Heart left ventricle (tissue), 16 donors: ENCODE data around the gene ECT2. TPM values are rescaled to one million over a fixed set of nuclear protein-coding genes. Genes with fewer than 3 reads are reported as not detected.
"Not testable (repeated sequence)": the region's sequence is repeated elsewhere in the genome, so short reads cannot be mapped to it uniquely, and the experiment has no call there.

ENCODE experiments used
- ATAC-seq, 4 donors: fragments of 200-7000 bp; cut with Tn5 transposase; one replicate each; pipeline ENCODE4 v1.9.1; 2020 to 2022; ENCODE audit warnings: moderate library complexity in 4 of 4, mild to moderate bottlenecking in 3 of 4, moderate number of reproducible peaks in 1 of 4
- DNase-seq, 5 donors: peaks; one replicate each; pipeline ENCODE4 v3.0.0-alpha.2; 2020
- H3K27ac ChIP-seq, 12 donors: fragments of 200-600 bp; sonication (generic) in 4 of 12; one replicate each; pipeline versions ENCODE4 v1.5.0 to v1.8.0; 2016 to 2022; ENCODE audit warnings: mild to moderate bottlenecking in 2 of 12
- H3K27me3 ChIP-seq, 9 donors: fragments of 200-600 bp; sonication (generic) in 2 of 9; one replicate each; pipeline versions ENCODE4 v1.5.1 to v1.8.0; 2016 to 2022; ENCODE audit warnings: mild to moderate bottlenecking in 3 of 9
- H3K36me3 ChIP-seq, 9 donors: fragments of 200-600 bp; sonication (generic) in 2 of 9; one replicate each; pipeline versions ENCODE4 v1.5.0 to v1.8.0; 2018 to 2022; ENCODE audit warnings: mild to moderate bottlenecking in 2 of 9
- H3K4me1 ChIP-seq, 12 donors: fragments of 200-600 bp; sonication (generic) in 4 of 12; one replicate each; pipeline versions ENCODE4 v1.5.0 to v1.8.0; 2016 to 2022; ENCODE audit warnings: mild to moderate bottlenecking in 3 of 12
- H3K4me3 ChIP-seq, 12 donors: fragments of 200-600 bp; sonication (generic) in 4 of 12; one replicate each; pipeline versions ENCODE4 v1.5.0 to v1.8.0; 2017 to 2022; ENCODE audit warnings: mild to moderate bottlenecking in 9 of 12, moderate library complexity in 4 of 12
- H3K9me3 ChIP-seq, 12 donors: fragments of 200-600 bp; sonication (generic) in 4 of 12; one replicate each; pipeline versions ENCODE4 v1.5.0 to v1.8.0; 2016 to 2022; ENCODE audit warnings: mild to moderate bottlenecking in 1 of 12
- CTCF ChIP-seq, 12 donors: fragments of 200-600 bp; sonication (generic) in 4 of 12; IDR thresholded peaks; one replicate each; pipeline versions ENCODE4 v1.5.0 to v1.8.0; 2018 to 2022; ENCODE audit warnings: antibody characterized with exemption in 12 of 12, mild to moderate bottlenecking in 5 of 12
- POLR2A ChIP-seq, 2 donors: fragments of 450-650 bp; IDR thresholded peaks; one replicate each; pipeline ENCODE4 v1.6.1; 2017; ENCODE audit warnings: antibody characterized with exemption in 2 of 2, mild to moderate bottlenecking in 2 of 2, moderate library complexity in 2 of 2
- WGBS, 4 donors: extraction: QIAGEN DNeasy Blood & Tissue Kit in 2 of 4; methylation state at CpG; one replicate each; pipeline versions ENCODE4 v1.1.5 to v1.1.7; 2013 to 2018; 5-methylcytosine and 5-hydroxymethylcytosine counted together
- intact Hi-C, 10 donors: fragments of 100-400 bp; cut with DNase I; formaldehyde crosslinking; loops; one replicate each; pipeline versions ENCODE4 v1.11.1 to v1.14.2; 2022
- polyA plus RNA-seq, 2 donors: library from polyadenylated mRNA; stranded (reverse); fragments of 200-250 nt; gene quantifications; one replicate each; pipeline ENCODE4 v1.2.3, GENCODE V29; 2013
- total RNA-seq, 9 donors: library from RNA; depleted of rRNA in 2 of 9; stranded (reverse); fragments of >200 nt in 2 of 9; fragmentation: NEBNext Ultra II Directional in 3 of 9; extraction: Animal tissue kit (Norgen Biotek cat#: 25700) in 3 of 9; gene quantifications; one replicate each; pipeline versions ENCODE4 v1.1.0 to v1.2.4, GENCODE V29; 2016 to 2023
- donor health status: ischemic (EF 13 %, LVEDD 7.1; RV severe dilation, severe dysfunction).
- donor health status: healthy with polysubstance abuse.
- donor health status: DM: no; HTN: yes; CAD: no.
- donor health status: DM: no; HTN: no; CAD: no.
- donor health status: ischemic (EF 25% LVEDD 6.9; RV normal size, moderate dysfunction).
- donor health status: ischemic (EF 25% LVEDD 5.7; RV mildly dilated, moderate dysfunction).
- donor health status: healthy.
- donor health status: DM: yes; HTN: yes; CAD: no.
- donor health status: ischemic (EF 35%, LVEDD 5.7; RV mildly dilated, moderate dysfunction).
- donor health status: nonischemic (EF 11% LVEDD 7.7; RV severe dilation, severe dysfunction).
- donor health status: DM: yes; HTN: yes; CAD: no.
- donor health status: PGD.
- donor health status: ischemic (EF 29% LVEDD 5.4; RV normal size, mild dysfunction).
- donor health status: nonischemic (EF 23%, LVEDD 6.1; RV moderate dilation, normal function).

Gene ECT2
- total and polyA plus RNA-seq, 11 donors: 1.6 to 9.1 (median 4.4) TPM

- intact Hi-C loops: loop anchor here in 9 of 10 donors (1.0 to 5.0 kb wide), 7 partner anchors 34 to 219 kb away; partner anchors contain the start of gene ECT2 (in 2 of the 9)
- Histone ChIP-seq H3K27ac (peak overlapping the region in 11 of 12 donors; percentile 81 to 97 (median 88)), H3K27me3 (no peaks in the 10 kb centered on the region), H3K36me3 (no peaks in the 10 kb centered on the region), H3K9me3 (no peaks in the 10 kb centered on the region), H3K4me1 (peaks cover 0 to 50% (median 19%) of the 10 kb centered on the region in 12 donors), H3K4me3 (peak overlapping the region in 11 of 12 donors; percentile 64 to 93 (median 76))
- 29 to 41% (median 36%) methylated on average over 2 of the region's 2 CpGs for WGBS, 4 donors
- ATAC-seq (peak in 1 of 4 donors; percentile 9), DNase-seq (no peak)
- no peak for TF ChIP-seq POLR2A (IDR thresholded peaks at IDR 0.05)
- TF ChIP-seq CTCF (IDR thresholded peaks at IDR 0.05): no peak
Measured at GRCh38 chr3:172711454-172711795, 39.1 kb upstream of the ECT2 start.

GRCh38 chr3:172713316-172713715, 37.2 kb upstream of the ECT2 start:
- H3K27me3 ChIP-seq: no peaks in the 10 kb centered on the region
- no peaks in the 10 kb centered on the region for H3K36me3 ChIP-seq
- WGBS, 4 donors: 71 to 85% (median 76%) methylated on average over 3 of the region's 3 CpGs
- ATAC-seq: no peak
- no peak for DNase-seq
- intact Hi-C loops: loop anchor here in 5 of 10 donors (2.0 to 5.0 kb wide), 3 partner anchors 36 to 221 kb away; partner anchors contain the start of gene ECT2 (in 1 of the 5)
- H3K4me1 ChIP-seq: peaks cover 0 to 50% (median 16%) of the 10 kb centered on the region in 12 donors
- TF ChIP-seq POLR2A (IDR thresholded peaks at IDR 0.05) (no peak), CTCF (IDR thresholded peaks at IDR 0.05) (no peak)
- no peak overlapping the region for H3K4me3 ChIP-seq
- H3K9me3 ChIP-seq: no peaks in the 10 kb centered on the region
- H3K27ac ChIP-seq: no peak overlapping the region

GRCh38 chr3:172716476-172716875, 34.0 kb upstream of the ECT2 start:
- no peak overlapping the region for H3K4me3 ChIP-seq
- H3K27me3 ChIP-seq: no peaks in the 10 kb centered on the region
- 66 to 74% (median 72%) methylated on average over 5 of the region's 5 CpGs for WGBS, 4 donors
- ATAC-seq (peak; percentile 31 to 65 (median 56)), DNase-seq (peak in 4 of 5 donors; percentile 28 to 66 (median 30))
- H3K27ac ChIP-seq: peak overlapping the region in 1 of 12 donors; percentile 48
- H3K4me1 ChIP-seq: peaks cover 0 to 26% (median 2%) of the 10 kb centered on the region in 12 donors
- H3K9me3 ChIP-seq: peaks cover 0 to 11% (median 0%) of the 10 kb centered on the region in 12 donors
- H3K36me3 ChIP-seq: no peaks in the 10 kb centered on the region
- intact Hi-C loops: no loop called here
- TF ChIP-seq POLR2A (IDR thresholded peaks at IDR 0.05) (no peak), CTCF (IDR thresholded peaks at IDR 0.05) (no peak)

- WGBS, 4 donors: 73 to 75% (median 74%) methylated on average over 4 of the region's 4 CpGs
- no peaks in the 10 kb centered on the region for H3K27me3 ChIP-seq
- intact Hi-C loops: no loop called here
Measured at GRCh38 chr3:172717493-172718088, 32.9 kb upstream of the ECT2 start.

GRCh38 chr3:172722536-172723040, 27.9 kb upstream of the ECT2 start:
- DNase-seq, intact Hi-C loops, H3K4me3 ChIP-seq, ATAC-seq, H3K36me3 ChIP-seq, H3K27me3 ChIP-seq, H3K4me1 ChIP-seq, H3K27ac ChIP-seq: not testable (repeated sequence)
- peaks cover 0 to 11% (median 0%) of the 10 kb centered on the region in 12 donors for H3K9me3 ChIP-seq
- WGBS, 4 donors: 81 to 87% (median 85%) methylated on average over 8 of the region's 8 CpGs

More at GRCh38 chr3:172717493-172718088, 32.9 kb upstream of the ECT2 start:
- ATAC-seq (no peak), DNase-seq (no peak)
- TF ChIP-seq CTCF (IDR thresholded peaks at IDR 0.05) (peak in 6 of 12 donors; percentile 8 to 34 (median 24)), POLR2A (IDR thresholded peaks at IDR 0.05) (no peak)
- no peak overlapping the region for H3K27ac ChIP-seq
- H3K9me3 ChIP-seq: peaks cover 0 to 11% (median 0%) of the 10 kb centered on the region in 12 donors
- H3K36me3 ChIP-seq: no peaks in the 10 kb centered on the region
- H3K4me3 ChIP-seq: no peak overlapping the region
- peaks cover 0 to 23% (median 0%) of the 10 kb centered on the region in 12 donors for H3K4me1 ChIP-seq
